ENCODE measurements around the gene C2CD2.

C2CD2 gene

DNA sequence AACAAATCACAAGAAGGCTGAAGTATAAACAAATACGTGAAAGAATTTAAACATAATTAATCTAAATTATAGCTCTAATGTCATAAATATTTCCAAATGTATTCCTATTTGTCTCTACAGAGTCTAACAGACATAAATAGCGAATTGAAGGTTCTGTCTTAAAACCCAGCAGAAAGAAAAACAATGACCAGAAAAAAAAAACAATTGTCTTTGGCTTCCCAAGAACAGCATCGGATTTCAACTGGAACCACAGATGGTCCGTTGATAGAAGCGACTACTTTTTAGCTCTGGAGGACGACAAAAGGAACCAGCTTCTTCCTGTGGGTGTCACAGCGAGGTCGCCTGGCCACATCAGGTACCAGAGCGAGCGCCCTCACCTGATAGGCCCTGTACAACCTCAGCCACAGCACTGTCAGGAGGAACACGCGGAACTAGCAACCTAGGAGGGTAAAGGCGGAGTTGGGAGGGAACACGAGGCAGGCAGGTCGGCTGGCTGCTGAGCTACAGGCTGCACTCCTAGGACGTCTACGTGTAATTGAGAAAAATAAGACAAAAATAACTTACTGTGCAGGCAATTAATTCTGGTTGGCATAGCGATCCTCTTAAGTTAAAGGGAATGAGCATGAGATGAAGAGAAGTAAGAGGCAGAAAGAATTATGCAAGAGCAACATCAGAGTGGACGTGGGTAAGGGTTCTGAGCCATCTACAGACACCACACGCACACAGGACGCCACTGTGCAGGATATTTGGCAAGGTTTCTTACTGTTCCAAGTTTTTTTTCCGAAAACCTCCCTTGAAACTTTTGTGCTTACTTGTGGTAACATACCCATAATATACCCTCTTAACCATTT is 58.0 kb downstream of the C2CD2 start:
- no peaks in the 10 kb centered on the region for H3K27me3 ChIP-seq (ENCODE audit: insufficient read depth, low read length, poor library complexity, severe bottlenecking)
- peaks cover 25% of the 10 kb centered on the region for H3F3A ChIP-seq (ENCODE audit: low read depth)
- peak overlapping the region; percentile 70 for H3K4me3 ChIP-seq (ENCODE audit: low read length, poor library complexity, severe bottlenecking)
- H3K4me1 ChIP-seq (ENCODE audit: insufficient read depth, low read length, poor library complexity, severe bottlenecking), result peaks cover 81% of the 10 kb centered on the region
- peak overlapping the region; percentile 86 for H3K4me2 ChIP-seq (ENCODE audit: low read depth, low read length, poor library complexity, severe bottlenecking)
- H3K9me3 ChIP-seq (ENCODE audit: insufficient read depth, low read depth, low read length), result no peaks in the 10 kb centered on the region
- no peak overlapping the region for H2AFZ ChIP-seq (ENCODE audit: low read length)
- no peaks in the 10 kb centered on the region for H3K36me3 ChIP-seq (ENCODE audit: insufficient read depth, low read length)
- H3K79me2 ChIP-seq (ENCODE audit: insufficient read depth, low read length), result peaks cover 76% of the 10 kb centered on the region
- peak overlapping the region; percentile 95 for H3K9ac ChIP-seq (ENCODE audit: low read depth, low read length, poor library complexity, severe bottlenecking)
- H4K20me1 ChIP-seq (ENCODE audit: insufficient read depth, low read length, poor library complexity, severe bottlenecking), result no peaks in the 10 kb centered on the region
- no peaks in the 10 kb centered on the region for H3K9me2 ChIP-seq (replicated peaks; ENCODE audit: low read depth, low read length)
- no peak for TF ChIP-seq EZH2phosphoT487 (IDR thresholded peaks at IDR 0.05; ENCODE audit: borderline replicate concordance)
- TF ChIP-seq, protein P1, sequence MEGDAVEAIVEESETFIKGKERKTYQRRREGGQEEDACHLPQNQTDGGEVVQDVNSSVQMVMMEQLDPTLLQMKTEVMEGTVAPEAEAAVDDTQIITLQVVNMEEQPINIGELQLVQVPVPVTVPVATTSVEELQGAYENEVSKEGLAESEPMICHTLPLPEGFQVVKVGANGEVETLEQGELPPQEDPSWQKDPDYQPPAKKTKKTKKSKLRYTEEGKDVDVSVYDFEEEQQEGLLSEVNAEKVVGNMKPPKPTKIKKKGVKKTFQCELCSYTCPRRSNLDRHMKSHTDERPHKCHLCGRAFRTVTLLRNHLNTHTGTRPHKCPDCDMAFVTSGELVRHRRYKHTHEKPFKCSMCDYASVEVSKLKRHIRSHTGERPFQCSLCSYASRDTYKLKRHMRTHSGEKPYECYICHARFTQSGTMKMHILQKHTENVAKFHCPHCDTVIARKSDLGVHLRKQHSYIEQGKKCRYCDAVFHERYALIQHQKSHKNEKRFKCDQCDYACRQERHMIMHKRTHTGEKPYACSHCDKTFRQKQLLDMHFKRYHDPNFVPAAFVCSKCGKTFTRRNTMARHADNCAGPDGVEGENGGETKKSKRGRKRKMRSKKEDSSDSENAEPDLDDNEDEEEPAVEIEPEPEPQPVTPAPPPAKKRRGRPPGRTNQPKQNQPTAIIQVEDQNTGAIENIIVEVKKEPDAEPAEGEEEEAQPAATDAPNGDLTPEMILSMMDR (conservative IDR thresholded peaks at IDR 0.05; ENCODE audit: low read length), result peak; percentile 52

DNA sequence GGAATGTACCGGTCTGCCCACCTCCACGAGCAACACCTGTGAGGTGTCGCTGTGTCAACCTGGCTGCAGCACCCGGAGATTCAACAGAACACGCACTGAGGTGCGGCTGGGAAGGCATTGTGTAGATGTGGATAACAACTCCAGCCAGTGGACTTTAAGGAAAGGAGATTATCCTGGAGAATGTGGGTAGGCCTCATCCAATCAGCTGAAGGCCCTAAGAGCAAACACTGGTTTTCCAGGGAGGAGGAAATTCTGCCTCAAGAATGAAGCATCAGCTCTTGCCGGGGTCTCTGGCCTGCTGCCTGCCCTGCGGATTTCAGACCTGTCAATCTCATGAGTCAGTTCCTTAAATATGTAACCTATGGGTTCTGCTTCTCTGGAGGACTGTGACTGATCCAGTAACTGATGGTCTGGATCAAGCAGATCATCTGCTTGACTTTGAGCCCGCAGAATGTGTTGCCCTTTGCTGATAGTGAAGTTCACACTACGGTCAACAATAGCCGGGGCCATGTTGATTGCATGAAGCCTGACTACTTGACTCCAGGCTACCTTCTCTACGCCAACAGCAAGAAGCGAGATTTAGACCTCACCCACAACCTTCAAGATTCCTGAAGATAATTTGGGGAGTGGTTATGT is 58.8 kb downstream of the C2CD2 start:
- Histone ChIP-seq H3K27me3 (ENCODE audit: insufficient read depth, low read length, poor library complexity, severe bottlenecking) (no peaks in the 10 kb centered on the region), H3K36me3 (ENCODE audit: insufficient read depth, low read length) (no peaks in the 10 kb centered on the region), H3K79me2 (ENCODE audit: insufficient read depth, low read length) (peaks cover 81% of the 10 kb centered on the region), H3K9ac (ENCODE audit: low read depth, low read length, poor library complexity, severe bottlenecking) (peak overlapping the region; percentile 95), H3F3A (ENCODE audit: low read depth) (peaks cover 25% of the 10 kb centered on the region), H3K9me2 (replicated peaks; ENCODE audit: low read depth, low read length) (no peaks in the 10 kb centered on the region), H4K20me1 (ENCODE audit: insufficient read depth, low read length, poor library complexity, severe bottlenecking) (no peaks in the 10 kb centered on the region), H2AFZ (ENCODE audit: low read length) (no peak overlapping the region), H3K4me1 (ENCODE audit: insufficient read depth, low read length, poor library complexity, severe bottlenecking) (peaks cover 81% of the 10 kb centered on the region), H3K9me3 (ENCODE audit: insufficient read depth, low read depth, low read length) (no peaks in the 10 kb centered on the region), H3K4me2 (ENCODE audit: low read depth, low read length, poor library complexity, severe bottlenecking) (peak overlapping the region; percentile 86), H3K4me3 (ENCODE audit: low read length, poor library complexity, severe bottlenecking) (peak overlapping the region; percentile 70)
- TF ChIP-seq, protein P1 (conservative IDR thresholded peaks at IDR 0.05; ENCODE audit: low read length), result no peak
- TF ChIP-seq EZH2phosphoT487 (IDR thresholded peaks at IDR 0.05; ENCODE audit: borderline replicate concordance), result no peak

DNA sequence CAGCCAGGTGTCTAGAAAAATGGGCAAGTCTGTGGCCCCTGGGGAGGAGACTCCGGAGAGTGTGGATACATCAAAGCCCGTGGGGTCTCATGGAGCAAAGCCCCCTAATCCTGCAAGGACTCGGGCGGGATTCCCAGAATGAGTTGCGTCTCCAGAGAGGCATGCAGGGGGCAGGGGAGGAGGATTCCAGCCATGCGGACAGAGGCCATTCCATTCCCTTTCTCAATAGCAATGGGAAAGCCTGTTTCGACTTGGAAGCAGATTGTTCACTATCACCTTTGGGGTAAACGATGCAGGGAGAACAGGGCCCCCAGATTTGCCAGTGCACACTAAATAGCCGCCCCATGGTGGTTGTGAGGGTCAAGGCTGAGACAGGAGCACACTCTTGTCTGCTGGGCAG is 59.3 kb downstream of the C2CD2 start:
- no peaks in the 10 kb centered on the region for H3K9me3 ChIP-seq (ENCODE audit: insufficient read depth, low read depth, low read length)
- no peaks in the 10 kb centered on the region for H3K9me2 ChIP-seq (replicated peaks; ENCODE audit: low read depth, low read length)
- no peaks in the 10 kb centered on the region for H4K20me1 ChIP-seq (ENCODE audit: insufficient read depth, low read length, poor library complexity, severe bottlenecking)
- peaks cover 76% of the 10 kb centered on the region for H3K4me1 ChIP-seq (ENCODE audit: insufficient read depth, low read length, poor library complexity, severe bottlenecking)
- no peaks in the 10 kb centered on the region for H3K36me3 ChIP-seq (ENCODE audit: insufficient read depth, low read length)
- H3K9ac ChIP-seq (ENCODE audit: low read depth, low read length, poor library complexity, severe bottlenecking), result peak overlapping the region; percentile 95
- peak overlapping the region; percentile 70 for H3K4me3 ChIP-seq (ENCODE audit: low read length, poor library complexity, severe bottlenecking)
- no peaks in the 10 kb centered on the region for H3K27me3 ChIP-seq (ENCODE audit: insufficient read depth, low read length, poor library complexity, severe bottlenecking)
- H3K79me2 ChIP-seq (ENCODE audit: insufficient read depth, low read length), result peaks cover 81% of the 10 kb centered on the region
- H2AFZ ChIP-seq (ENCODE audit: low read length), result no peak overlapping the region
- TF ChIP-seq EZH2phosphoT487 (IDR thresholded peaks at IDR 0.05; ENCODE audit: borderline replicate concordance), result no peak
- TF ChIP-seq, protein P1 (conservative IDR thresholded peaks at IDR 0.05; ENCODE audit: low read length), result no peak
- H3F3A ChIP-seq (ENCODE audit: low read depth), result peaks cover 20% of the 10 kb centered on the region
- peak overlapping the region; percentile 86 for H3K4me2 ChIP-seq (ENCODE audit: low read depth, low read length, poor library complexity, severe bottlenecking)
